Small intestine (tissue), 7 donors: ENCODE data around the gene ZMIZ1. TPM values are rescaled to one million over a fixed set of nuclear protein-coding genes. Genes with fewer than 3 reads are reported as not detected.

Source experiments
- DNase-seq, 2 donors: peaks; one replicate each; pipeline versions ENCODE4 v3.0.0 to v3.0.0-alpha.2; 2013
- FAIRE-seq: peaks from 2 replicates; lab custom pipeline; 2012; peaks lifted over from hg19 to GRCh38; lab: Jason Lieb, UNC
- H3K27ac ChIP-seq, 3 donors: one replicate each; pipeline ENCODE4 v1.5.1; 2013; ENCODE audit warnings: low read length in 2 of 3, mild to moderate bottlenecking in 2 of 3, control low read depth in 1 of 3, inconsistent platforms in 1 of 3, low read depth in 1 of 3, moderate library complexity in 1 of 3
- H3K27me3 ChIP-seq, 3 donors: one replicate each; pipeline ENCODE4 v1.6.1; 2013; ENCODE audit warnings: low read length in 3 of 3, inconsistent platforms in 1 of 3; ENCODE audit not compliant: control insufficient read depth in 3 of 3, insufficient read depth in 3 of 3
- H3K36me3 ChIP-seq, 3 donors: one replicate each; pipeline ENCODE4 v1.6.1; 2013; ENCODE audit warnings: low read length in 3 of 3, inconsistent platforms in 1 of 3, low read depth in 1 of 3, mild to moderate bottlenecking in 1 of 3, moderate library complexity in 1 of 3; ENCODE audit not compliant: control insufficient read depth in 3 of 3, insufficient read depth in 2 of 3
- H3K4me1 ChIP-seq, 3 donors: one replicate each; pipeline ENCODE4 v1.6.1; 2013; ENCODE audit warnings: low read length in 2 of 3, inconsistent platforms in 1 of 3, low read depth in 1 of 3, mild to moderate bottlenecking in 1 of 3, moderate library complexity in 1 of 3; ENCODE audit not compliant: control insufficient read depth in 3 of 3, insufficient read depth in 2 of 3
- H3K4me3 ChIP-seq, 3 donors: one replicate each; pipeline ENCODE4 v1.5.1; 2013; ENCODE audit warnings: low read length in 3 of 3, control low read depth in 1 of 3, inconsistent platforms in 1 of 3, low read depth in 1 of 3, mild to moderate bottlenecking in 1 of 3, moderate library complexity in 1 of 3
- H3K9me3 ChIP-seq, 2 donors: one replicate each; pipeline ENCODE4 v1.6.1; 2013; ENCODE audit warnings: low read depth in 1 of 2, low read length in 1 of 2; ENCODE audit not compliant: control insufficient read depth in 2 of 2, insufficient read depth in 1 of 2
- WGBS, 3 donors: extraction: QIAGEN DNeasy Blood & Tissue Kit; methylation state at CpG; one replicate each; pipeline ENCODE4 v1.1.7; 2013; 5-methylcytosine and 5-hydroxymethylcytosine counted together
- polyA plus RNA-seq, 4 donors: library from polyadenylated mRNA; stranded (reverse) in 3 of 4; unstranded in 1 of 4; fragments of 200-250 nt in 3 of 4; fragments of 120-200 nt in 1 of 4; gene quantifications; one replicate each; pipeline versions ENCODE4 v1.2.1 to v1.2.3, GENCODE V29; 2013
- donor health status: healthy with polysubstance abuse.
- donor health status: control.
- donor health status: control.
- donor health status: Bipolar disorder and iron deficiency.
- donor health status: healthy.

The ZMIZ1 gene
- polyA plus RNA-seq, 4 donors = 15.1 to 40.7 (median 19.9) TPM

GRCh38 chr10:79186486-79187120, 117.8 kb downstream of the ZMIZ1 start:
- peaks cover 6 to 75% (median 28%) of the 10 kb centered on the region in 3 donors for H3K4me1 ChIP-seq
- peaks cover 0 to 73% (median 0%) of the 10 kb centered on the region in 3 donors for H3K36me3 ChIP-seq
- FAIRE-seq (no peak), DNase-seq (peak in 1 of 2 donors; percentile 16)
- H3K27ac ChIP-seq = peak overlapping the region; percentile 8 to 60 (median 34)
- no peak overlapping the region for H3K4me3 ChIP-seq
- WGBS, 3 donors = 46 to 61% (median 58%) methylated on average over 7 of the region's 7 CpGs
- peaks cover 0 to 4% of the 10 kb centered on the region in 2 donors for H3K9me3 ChIP-seq
- no peaks in the 10 kb centered on the region for H3K27me3 ChIP-seq

- H3K4me3 ChIP-seq = no peak overlapping the region
- H3K27ac ChIP-seq = peak overlapping the region; percentile 4 to 34 (median 8)
- peaks cover 0 to 4% of the 10 kb centered on the region in 2 donors for H3K9me3 ChIP-seq
- H3K36me3 ChIP-seq = peaks cover 0 to 70% (median 0%) of the 10 kb centered on the region in 3 donors
- 86 to 89% (median 89%) methylated on average over 15 of the region's 15 CpGs for WGBS, 3 donors
- H3K4me1 ChIP-seq = peaks cover 6 to 68% (median 24%) of the 10 kb centered on the region in 3 donors
- no peaks in the 10 kb centered on the region for H3K27me3 ChIP-seq
- FAIRE-seq (no peak), DNase-seq (no peak)
Measured at GRCh38 chr10:79187121-79187940, 118.6 kb downstream of the ZMIZ1 start.

DNA sequence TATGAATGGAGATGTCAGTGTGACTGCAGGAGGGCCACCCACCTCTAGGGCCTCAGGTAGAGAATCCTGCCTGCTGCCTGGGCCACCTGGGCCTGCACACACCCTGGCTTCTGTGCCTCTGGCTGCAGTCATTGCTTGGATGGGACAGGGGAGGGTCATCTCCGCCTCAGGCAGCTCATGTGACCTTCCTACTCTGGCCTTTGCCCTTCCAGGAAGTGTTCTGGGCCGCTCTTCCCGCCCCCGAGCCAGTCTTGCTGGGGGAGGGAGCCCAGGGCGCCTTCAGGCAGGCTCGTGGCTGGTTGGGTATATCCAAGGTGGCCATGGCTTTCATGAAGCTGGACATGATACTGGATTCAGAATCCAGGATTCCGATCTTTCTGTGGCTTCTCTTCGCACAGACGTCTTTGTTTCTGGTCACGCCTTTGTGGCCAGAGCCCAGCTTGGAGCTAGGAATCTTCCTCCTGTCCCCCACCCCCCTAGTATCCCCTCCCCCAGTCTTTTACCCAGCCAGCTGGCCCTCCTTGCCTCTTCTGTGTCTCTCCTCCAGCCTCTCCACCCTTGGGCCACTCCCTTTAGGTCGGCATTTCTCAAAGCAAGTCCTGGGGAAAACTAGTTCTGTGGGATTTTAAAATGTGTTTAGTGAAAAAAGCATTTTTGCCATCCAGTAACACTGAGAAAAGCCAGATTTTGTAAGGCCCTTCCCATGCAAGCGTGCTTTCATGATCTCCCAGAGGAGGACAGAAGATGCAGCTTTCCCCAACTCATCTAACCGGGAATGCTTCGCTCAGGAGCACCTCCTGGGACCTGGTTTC, 119.6 kb downstream of the ZMIZ1 start:
- WGBS, 3 donors = 33 to 50% (median 43%) methylated on average over 14 of the region's 14 CpGs
- Histone ChIP-seq H3K9me3 (peaks cover 0 to 4% of the 10 kb centered on the region in 2 donors), H3K4me3 (no peak overlapping the region), H3K27me3 (no peaks in the 10 kb centered on the region), H3K36me3 (peaks cover 0 to 66% (median 0%) of the 10 kb centered on the region in 3 donors), H3K27ac (no peak overlapping the region), H3K4me1 (peaks cover 6 to 58% (median 20%) of the 10 kb centered on the region in 3 donors)
- FAIRE-seq = no peak
- DNase-seq = peak; percentile 75 to 87

DNA sequence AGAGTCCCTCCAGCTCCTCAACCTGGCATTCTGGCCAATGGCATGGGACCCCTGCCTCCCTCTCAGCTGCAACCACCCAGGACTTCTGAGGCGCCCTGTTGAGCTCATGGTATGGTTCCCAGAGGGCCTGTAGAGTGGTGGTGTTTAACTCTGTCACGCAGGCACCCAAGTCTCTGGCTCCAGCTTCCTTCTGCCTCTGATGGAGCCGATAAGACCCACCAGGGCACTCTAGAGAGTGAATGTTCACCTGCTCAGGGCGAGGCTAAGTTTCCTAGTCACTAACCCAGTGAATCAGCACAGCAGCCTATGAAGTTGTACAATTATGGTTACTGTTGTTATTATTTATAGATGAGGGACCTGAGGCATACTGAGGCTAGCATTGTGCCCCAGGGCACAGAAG, 120.4 kb downstream of the ZMIZ1 start:
- 60 to 71% (median 63%) methylated on average over 4 of the region's 4 CpGs for WGBS, 3 donors
- DNase-seq (peak in 1 of 2 donors; percentile 24), FAIRE-seq (no peak)
- no peaks in the 10 kb centered on the region for H3K27me3 ChIP-seq
- peaks cover 0 to 64% (median 0%) of the 10 kb centered on the region in 3 donors for H3K36me3 ChIP-seq
- peaks cover 6 to 50% (median 17%) of the 10 kb centered on the region in 3 donors for H3K4me1 ChIP-seq
- H3K27ac ChIP-seq = no peak overlapping the region
- no peak overlapping the region for H3K4me3 ChIP-seq
- H3K9me3 ChIP-seq = peaks cover 0 to 4% of the 10 kb centered on the region in 2 donors

DNA sequence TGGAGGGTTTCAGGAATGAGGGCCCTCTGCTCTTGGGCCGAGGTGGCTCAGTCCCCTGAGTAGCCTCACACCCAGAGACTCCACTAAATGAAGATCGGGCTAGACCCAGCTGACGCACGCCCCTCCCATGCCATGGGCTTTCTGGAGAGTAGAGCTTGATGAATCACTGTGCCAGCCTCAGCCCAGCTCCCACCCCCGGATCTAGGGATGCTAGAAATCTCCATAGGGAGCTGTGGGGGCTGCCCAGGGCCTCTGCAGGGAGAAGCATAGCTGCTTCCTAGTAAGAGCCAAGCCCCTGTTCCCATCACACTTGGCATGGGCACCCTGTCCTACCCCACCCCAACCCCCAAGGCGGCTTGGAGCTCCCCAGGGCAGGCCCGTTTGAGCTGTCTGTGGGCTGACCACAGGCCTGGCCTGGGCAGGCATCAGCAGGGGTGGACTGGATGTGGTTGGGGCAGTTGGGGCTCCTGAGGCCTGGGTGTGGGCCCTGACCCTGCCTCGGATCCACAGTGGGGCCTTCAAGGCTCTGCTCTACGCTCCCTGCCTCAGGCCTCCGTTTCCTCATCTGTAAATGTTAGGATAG, 121.2 kb downstream of the ZMIZ1 start:
- no peak for DNase-seq
- Histone ChIP-seq H3K27ac (no peak overlapping the region), H3K36me3 (peaks cover 0 to 64% (median 0%) of the 10 kb centered on the region in 3 donors), H3K9me3 (peaks cover 0 to 4% of the 10 kb centered on the region in 2 donors), H3K27me3 (no peaks in the 10 kb centered on the region), H3K4me1 (peaks cover 6 to 43% (median 17%) of the 10 kb centered on the region in 3 donors), H3K4me3 (no peak overlapping the region)
- no peak for FAIRE-seq
- WGBS, 3 donors = 90 to 92% (median 91%) methylated on average over 10 of the region's 10 CpGs

GRCh38 chr10:79190740-79191261, 122.0 kb downstream of the ZMIZ1 start:
- Histone ChIP-seq H3K36me3 (peaks cover 0 to 69% (median 0%) of the 10 kb centered on the region in 3 donors), H3K27ac (no peak overlapping the region), H3K4me3 (no peak overlapping the region), H3K27me3 (no peaks in the 10 kb centered on the region), H3K9me3 (peaks cover 0 to 4% of the 10 kb centered on the region in 2 donors), H3K4me1 (peaks cover 8 to 41% (median 11%) of the 10 kb centered on the region in 3 donors)
- WGBS, 3 donors = 77 to 100% (median 100%) methylated on average over 1 of the region's 1 CpG
- DNase-seq (no peak), FAIRE-seq (no peak)

- WGBS, 3 donors = 70 to 83% (median 82%) methylated on average over 4 of the region's 4 CpGs
- FAIRE-seq = no peak
- peaks cover 0 to 4% of the 10 kb centered on the region in 2 donors for H3K9me3 ChIP-seq
Measured at GRCh38 chr10:79191951-79192676, 123.3 kb downstream of the ZMIZ1 start.

More at GRCh38 chr10:79191951-79192676, 123.3 kb downstream of the ZMIZ1 start:
- peaks cover 0 to 71% (median 0%) of the 10 kb centered on the region in 3 donors for H3K36me3 ChIP-seq
- DNase-seq = no peak
- no peak overlapping the region for H3K27ac ChIP-seq
- H3K27me3 ChIP-seq = no peaks in the 10 kb centered on the region
- H3K4me3 ChIP-seq = no peak overlapping the region
- H3K4me1 ChIP-seq = peaks cover 5 to 29% (median 9%) of the 10 kb centered on the region in 3 donors
